Uterus (tissue), 2 donors: ENCODE data around the gene MAOA.

Experiments
- CTCF ChIP-seq, 4 experiments: fragments of 200-600 bp in 2 of 4; fragments of 450-650 bp in 2 of 4; sonication (generic) in 2 of 4; IDR thresholded peaks; one replicate each; pipeline ENCODE4 v1.5.1; 2016 to 2019; ENCODE audit warnings: antibody characterized with exemption in 4 of 4, mild to moderate bottlenecking in 2 of 4, moderate library complexity in 1 of 4
- POLR2A ChIP-seq, 2 donors: fragments of 450-650 bp; IDR thresholded peaks; one replicate each; pipeline ENCODE4 v1.6.1; 2016; ENCODE audit warnings: antibody characterized with exemption in 2 of 2, mild to moderate bottlenecking in 1 of 2, moderate library complexity in 1 of 2

- TF ChIP-seq CTCF (IDR thresholded peaks at IDR 0.05): no peak
- TF ChIP-seq POLR2A (IDR thresholded peaks at IDR 0.05): no peak
Measured at GRCh38 chrX:43633081-43633480, 23.0 kb upstream of the MAOA start.
